Stomach (tissue), 9 donors: ENCODE measurements around the gene ATF7IP. TPM values are rescaled to one million over a fixed set of nuclear protein-coding genes. Genes with fewer than 3 reads are reported as not detected.

ENCODE experiments used
- DNase-seq, 2 donors: peaks; one replicate each; pipeline versions ENCODE4 v3.0.0 to v3.0.0-alpha.2; 2013 to 2019
- H3K27ac ChIP-seq, 5 donors: fragments of 200-600 bp in 4 of 5; sonication (generic) in 4 of 5; one replicate each; pipeline ENCODE4 v1.5.1; 2013 to 2019; ENCODE audit warnings: mild to moderate bottlenecking in 1 of 5, moderate library complexity in 1 of 5
- H3K27me3 ChIP-seq, 3 donors: fragments of 200-600 bp; sonication (generic); one replicate each; pipeline ENCODE4 v1.5.1; 2017 to 2019; ENCODE audit warnings: mixed run types in 1 of 3
- H3K36me3 ChIP-seq, 4 donors: fragments of 200-600 bp; sonication (generic); 1 replicate in 3 of 4; 2 replicates in 1 of 4; pipeline ENCODE4 v1.5.1; 2016 to 2019
- H3K4me1 ChIP-seq, 4 donors: fragments of 200-600 bp; sonication (generic); one replicate each; pipeline ENCODE4 v1.5.1; 2016 to 2019
- H3K4me3 ChIP-seq, 4 donors: fragments of 200-600 bp; sonication (generic) in 3 of 4; one replicate each; pipeline ENCODE4 v1.5.1; 2016 to 2019; ENCODE audit warnings: mild to moderate bottlenecking in 1 of 4
- H3K9me3 ChIP-seq, 4 donors: fragments of 200-600 bp; sonication (generic); one replicate each; pipeline ENCODE4 v1.5.1; 2016 to 2019
- EP300 ChIP-seq: sonication (generic); formaldehyde crosslinking; IDR thresholded peaks from one replicate; pipeline ENCODE4 v1.6.1; 2017; ENCODE audit warnings: antibody characterized with exemption
- POLR2A ChIP-seq, 4 donors: fragments of 450-650 bp; IDR thresholded peaks; one replicate each; pipeline ENCODE4 v1.6.1; 2016; ENCODE audit warnings: antibody characterized with exemption in 4 of 4, control low read depth in 2 of 4, mild to moderate bottlenecking in 1 of 4, moderate library complexity in 1 of 4
- POLR2AphosphoS5 ChIP-seq, 3 donors: sonication (generic); formaldehyde crosslinking; IDR thresholded peaks; one replicate each; pipeline ENCODE4 v1.6.1; 2016; ENCODE audit warnings: antibody characterized with exemption in 3 of 3
- WGBS, 5 donors: extraction: QIAGEN DNeasy Blood & Tissue Kit in 3 of 5; methylation state at CpG; one replicate each; pipeline versions ENCODE4 v1.1.5 to v1.1.7; 2013 to 2018; 5-methylcytosine and 5-hydroxymethylcytosine counted together
- intact Hi-C: fragments of 100-400 bp; cut with DNase I; formaldehyde crosslinking; loops from one replicate; pipeline ENCODE4 v1.15.1; 2023; ENCODE audit warnings: low total_unique reads
- polyA plus RNA-seq, 3 donors: library from polyadenylated mRNA; stranded (reverse); fragments of 200-250 nt; gene quantifications; one replicate each; pipeline ENCODE4 v1.2.3, GENCODE V29; 2013
- total RNA-seq, 5 donors: library from RNA; depleted of rRNA; stranded (reverse); fragments of >200 nt; gene quantifications; one replicate each; pipeline versions ENCODE4 v1.1.0 to v1.2.3, GENCODE V29; 2014 to 2016
- TF ChIP-seq, protein P1 (sequence below), 7 experiments: fragments of 450-650 bp in 4 of 7; fragments of 200-600 bp in 3 of 7; sonication (generic) in 3 of 7; IDR thresholded peaks; one replicate each; pipeline ENCODE4 v1.5.1; 2016 to 2019; ENCODE audit warnings: antibody characterized with exemption in 7 of 7, control low read depth in 2 of 7, mild to moderate bottlenecking in 1 of 7
- donor health status: healthy with polysubstance abuse.
- donor health status: Bipolar disorder and iron deficiency.
- donor health status: healthy.

ATF7IP gene
- total and polyA plus RNA-seq, 8 donors, result 4.9 to 91.0 (median 49.8) TPM

DNA sequence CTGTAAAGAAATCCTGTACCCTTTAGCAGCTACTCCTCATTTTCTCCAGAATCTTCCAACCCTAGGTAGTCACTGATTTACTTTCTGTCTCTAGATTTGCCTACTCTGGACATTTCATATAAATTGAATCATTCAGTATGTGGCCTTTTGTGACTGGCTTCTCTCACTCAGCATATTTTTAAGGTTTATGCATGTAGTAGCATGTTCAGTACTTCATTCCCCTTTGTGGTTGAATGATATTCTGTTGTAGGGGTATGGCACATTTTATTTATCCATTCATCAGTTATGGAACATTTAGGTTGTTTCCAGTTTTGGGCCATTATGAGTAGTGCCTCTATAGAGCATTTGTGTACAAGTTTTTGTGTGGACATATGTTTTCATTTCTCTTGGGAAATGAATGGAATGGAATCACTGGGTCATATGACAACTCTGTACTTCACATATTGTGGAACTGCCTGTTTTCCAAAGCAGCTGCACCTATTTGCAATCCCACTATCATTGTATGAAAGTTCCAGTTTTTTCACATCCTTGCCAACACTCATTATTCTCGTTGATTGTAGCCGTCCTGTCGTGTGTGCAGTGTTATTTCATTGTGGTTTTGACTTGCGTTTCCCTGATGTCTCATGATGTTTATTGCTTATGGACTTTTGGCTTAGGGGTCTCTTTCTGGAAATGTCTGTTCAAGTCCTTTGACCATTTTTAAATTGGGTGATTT is 57.2 kb downstream of the ATF7IP start:
- 82 to 91% (median 88%) methylated on average over 4 of the region's 4 CpGs for WGBS, 5 donors

DNA sequence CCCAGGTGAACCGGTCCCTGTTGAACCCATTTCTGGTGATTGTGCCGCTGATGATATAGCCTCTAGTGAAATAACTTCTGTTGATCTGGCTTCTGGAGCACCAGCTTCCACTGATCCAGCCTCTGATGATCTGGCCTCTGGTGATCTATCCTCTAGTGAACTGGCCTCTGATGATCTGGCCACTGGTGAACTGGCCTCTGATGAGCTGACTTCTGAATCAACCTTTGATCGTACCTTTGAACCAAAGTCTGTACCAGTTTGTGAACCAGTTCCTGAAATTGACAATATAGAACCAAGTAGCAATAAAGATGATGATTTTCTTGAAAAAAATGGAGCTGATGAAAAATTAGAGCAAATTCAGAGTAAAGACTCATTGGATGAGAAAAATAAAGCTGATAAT is 59.1 kb downstream of the ATF7IP start:
- H3K36me3 ChIP-seq, result peaks cover 7 to 37% (median 23%) of the 10 kb centered on the region in 4 donors
- H3K27me3 ChIP-seq, result no peaks in the 10 kb centered on the region
- no peak for DNase-seq
- H3K27ac ChIP-seq, result no peak overlapping the region
- WGBS, 5 donors, result 98 to 100% (median 99%) methylated on average over 3 of the region's 3 CpGs
- H3K9me3 ChIP-seq, result peaks cover 0 to 8% (median 4%) of the 10 kb centered on the region in 4 donors
- H3K4me3 ChIP-seq, result no peak overlapping the region
- intact Hi-C loops, result no loop called here
- TF ChIP-seq POLR2A (IDR thresholded peaks at IDR 0.05) (no peak), EP300 (no peak), POLR2AphosphoS5 (IDR thresholded peaks at IDR 0.05) (no peak)
- TF ChIP-seq, protein P1, sequence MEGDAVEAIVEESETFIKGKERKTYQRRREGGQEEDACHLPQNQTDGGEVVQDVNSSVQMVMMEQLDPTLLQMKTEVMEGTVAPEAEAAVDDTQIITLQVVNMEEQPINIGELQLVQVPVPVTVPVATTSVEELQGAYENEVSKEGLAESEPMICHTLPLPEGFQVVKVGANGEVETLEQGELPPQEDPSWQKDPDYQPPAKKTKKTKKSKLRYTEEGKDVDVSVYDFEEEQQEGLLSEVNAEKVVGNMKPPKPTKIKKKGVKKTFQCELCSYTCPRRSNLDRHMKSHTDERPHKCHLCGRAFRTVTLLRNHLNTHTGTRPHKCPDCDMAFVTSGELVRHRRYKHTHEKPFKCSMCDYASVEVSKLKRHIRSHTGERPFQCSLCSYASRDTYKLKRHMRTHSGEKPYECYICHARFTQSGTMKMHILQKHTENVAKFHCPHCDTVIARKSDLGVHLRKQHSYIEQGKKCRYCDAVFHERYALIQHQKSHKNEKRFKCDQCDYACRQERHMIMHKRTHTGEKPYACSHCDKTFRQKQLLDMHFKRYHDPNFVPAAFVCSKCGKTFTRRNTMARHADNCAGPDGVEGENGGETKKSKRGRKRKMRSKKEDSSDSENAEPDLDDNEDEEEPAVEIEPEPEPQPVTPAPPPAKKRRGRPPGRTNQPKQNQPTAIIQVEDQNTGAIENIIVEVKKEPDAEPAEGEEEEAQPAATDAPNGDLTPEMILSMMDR (IDR thresholded peaks at IDR 0.05), result no peak
- H3K4me1 ChIP-seq, result peaks cover 0 to 31% (median 16%) of the 10 kb centered on the region in 4 donors

More for the DNA sequence above, 57.2 kb downstream of the ATF7IP start:
- Histone ChIP-seq H3K9me3 (peaks cover 0 to 8% (median 4%) of the 10 kb centered on the region in 4 donors), H3K36me3 (peaks cover 7 to 37% (median 21%) of the 10 kb centered on the region in 4 donors), H3K4me1 (peaks cover 5 to 32% (median 19%) of the 10 kb centered on the region in 4 donors), H3K27ac (no peak overlapping the region), H3K27me3 (no peaks in the 10 kb centered on the region), H3K4me3 (no peak overlapping the region)
- TF ChIP-seq EP300 (no peak), POLR2A (IDR thresholded peaks at IDR 0.05) (no peak), POLR2AphosphoS5 (IDR thresholded peaks at IDR 0.05) (no peak)
- TF ChIP-seq, protein P1 (IDR thresholded peaks at IDR 0.05), result no peak
- intact Hi-C loops, result no loop called here
- DNase-seq, result no peak

GRCh38 chr12:14426792-14427191 is 61.3 kb downstream of the ATF7IP start:
- Histone ChIP-seq H3K36me3 (peaks cover 7 to 41% (median 31%) of the 10 kb centered on the region in 4 donors), H3K4me1 (peaks cover 0 to 22% (median 12%) of the 10 kb centered on the region in 4 donors), H3K4me3 (no peak overlapping the region), H3K27ac (no peak overlapping the region), H3K9me3 (peaks cover 0 to 3% (median 0%) of the 10 kb centered on the region in 4 donors), H3K27me3 (no peaks in the 10 kb centered on the region)
- intact Hi-C loops, result no loop called here
- DNase-seq, result no peak
- TF ChIP-seq, protein P1 (IDR thresholded peaks at IDR 0.05), result no peak
- TF ChIP-seq EP300 (no peak), POLR2A (IDR thresholded peaks at IDR 0.05) (no peak), POLR2AphosphoS5 (IDR thresholded peaks at IDR 0.05) (no peak)

DNA sequence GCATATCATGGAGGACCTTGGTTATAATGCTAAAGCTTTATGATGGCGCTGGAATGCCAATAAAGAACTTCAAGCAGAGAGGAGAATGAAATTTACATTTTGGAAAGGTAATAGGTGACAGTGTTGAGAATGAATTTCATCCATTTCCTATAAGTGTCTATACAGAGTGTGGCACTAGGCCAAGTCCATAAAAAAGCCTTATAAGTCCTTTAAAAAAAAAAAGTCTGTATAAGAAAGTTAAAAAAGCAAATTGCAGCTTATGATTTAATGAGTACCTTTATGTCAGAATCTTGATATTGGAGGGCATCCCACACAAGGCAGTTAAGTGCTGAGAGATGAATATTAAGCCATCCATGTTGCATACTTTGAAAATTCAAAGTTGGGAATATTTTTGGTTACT is 62.4 kb downstream of the ATF7IP start:
- DNase-seq, result no peak
- peaks cover 7 to 34% (median 30%) of the 10 kb centered on the region in 4 donors for H3K36me3 ChIP-seq
- WGBS, 5 donors, result 92 to 100% (median 95%) methylated on average over 1 of the region's 1 CpG
- no peak overlapping the region for H3K27ac ChIP-seq
- H3K27me3 ChIP-seq, result no peaks in the 10 kb centered on the region
- H3K4me3 ChIP-seq, result no peak overlapping the region
- TF ChIP-seq EP300 (no peak), POLR2A (IDR thresholded peaks at IDR 0.05) (no peak), POLR2AphosphoS5 (IDR thresholded peaks at IDR 0.05) (no peak)
- TF ChIP-seq, protein P1 (IDR thresholded peaks at IDR 0.05), result no peak
- peaks cover 8 to 33% (median 18%) of the 10 kb centered on the region in 4 donors for H3K4me1 ChIP-seq
- H3K9me3 ChIP-seq, result no peaks in the 10 kb centered on the region
- intact Hi-C loops, result no loop called here
